Esophagus muscularis mucosa (tissue), 4 donors: ENCODE data around the gene RAD51B.

Experiments used
- CTCF ChIP-seq, 3 experiments: fragments of 200-600 bp in 2 of 3; fragments of 450-650 bp in 1 of 3; sonication (generic) in 2 of 3; IDR thresholded peaks; one replicate each; pipeline ENCODE4 v1.5.1; 2017 to 2019; ENCODE audit warnings: antibody characterized with exemption in 3 of 3, mild to moderate bottlenecking in 2 of 3, moderate library complexity in 1 of 3
- EP300 ChIP-seq: sonication (generic); formaldehyde crosslinking; IDR thresholded peaks from one replicate; pipeline ENCODE4 v1.6.1; 2017; ENCODE audit warnings: antibody characterized with exemption
- POLR2A ChIP-seq: fragments of 450-650 bp; IDR thresholded peaks from one replicate; pipeline ENCODE4 v1.6.1; 2017; ENCODE audit warnings: antibody characterized with exemption, moderate library complexity, mild to moderate bottlenecking, low read depth
- POLR2AphosphoS5 ChIP-seq, 2 donors: sonication (generic); formaldehyde crosslinking; IDR thresholded peaks; one replicate each; pipeline ENCODE4 v1.6.1; 2017; ENCODE audit warnings: antibody characterized with exemption in 2 of 2

GRCh38 chr14:68482772-68483395, 663.3 kb downstream of the RAD51B start:
- TF ChIP-seq CTCF (IDR thresholded peaks at IDR 0.05) = no peak
- no peak for TF ChIP-seq POLR2A
- no peak for TF ChIP-seq POLR2AphosphoS5 (IDR thresholded peaks at IDR 0.05)
- no peak for TF ChIP-seq EP300
